ENCODE results near the gene MICAL3. TPM values are rescaled to one million over a fixed set of nuclear protein-coding genes. Genes with fewer than 3 reads are reported as not detected.
A peak's percentile ranks its signal among the peaks of the same experiment; 100 is the strongest.

Gene MICAL3
- total RNA-seq, 2 donors from 2014 or later = 33.6 to 34.0 TPM

GRCh38 chr22:17958166-17958565 lies 66.2 kb downstream of the MICAL3 start:
- 84 to 85% methylated on average over 7 of the region's 7 CpGs for WGBS, 2 donors
- Histone ChIP-seq H3K4me1 (peaks cover 26% of the 10 kb centered on the region), H3K9me3 (no peaks in the 10 kb centered on the region), H3K27ac (no peak overlapping the region), H3K27me3 (no peaks in the 10 kb centered on the region), H3K36me3 (replicated peaks in 1 of 2; ENCODE audit: insufficient read depth in 1 of 2, low read depth in 2 of 2) (no peaks in the 10 kb centered on the region), H3K4me3 (no peak overlapping the region)
- ATAC-seq (no peak), DNase-seq (no peak)
- TF ChIP-seq POLR2A (IDR thresholded peaks at IDR 0.05) = no peak
- TF ChIP-seq, protein P1, sequence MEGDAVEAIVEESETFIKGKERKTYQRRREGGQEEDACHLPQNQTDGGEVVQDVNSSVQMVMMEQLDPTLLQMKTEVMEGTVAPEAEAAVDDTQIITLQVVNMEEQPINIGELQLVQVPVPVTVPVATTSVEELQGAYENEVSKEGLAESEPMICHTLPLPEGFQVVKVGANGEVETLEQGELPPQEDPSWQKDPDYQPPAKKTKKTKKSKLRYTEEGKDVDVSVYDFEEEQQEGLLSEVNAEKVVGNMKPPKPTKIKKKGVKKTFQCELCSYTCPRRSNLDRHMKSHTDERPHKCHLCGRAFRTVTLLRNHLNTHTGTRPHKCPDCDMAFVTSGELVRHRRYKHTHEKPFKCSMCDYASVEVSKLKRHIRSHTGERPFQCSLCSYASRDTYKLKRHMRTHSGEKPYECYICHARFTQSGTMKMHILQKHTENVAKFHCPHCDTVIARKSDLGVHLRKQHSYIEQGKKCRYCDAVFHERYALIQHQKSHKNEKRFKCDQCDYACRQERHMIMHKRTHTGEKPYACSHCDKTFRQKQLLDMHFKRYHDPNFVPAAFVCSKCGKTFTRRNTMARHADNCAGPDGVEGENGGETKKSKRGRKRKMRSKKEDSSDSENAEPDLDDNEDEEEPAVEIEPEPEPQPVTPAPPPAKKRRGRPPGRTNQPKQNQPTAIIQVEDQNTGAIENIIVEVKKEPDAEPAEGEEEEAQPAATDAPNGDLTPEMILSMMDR (IDR thresholded peaks at IDR 0.05) = no peak
- intact Hi-C loops (cut with DNase I) = no loop called here

- Histone ChIP-seq H3K4me3 (no peak overlapping the region), H3K9me3 (no peaks in the 10 kb centered on the region), H3K27me3 (no peaks in the 10 kb centered on the region), H3K27ac (no peak overlapping the region), H3K36me3 (replicated peaks in 1 of 2; ENCODE audit: insufficient read depth in 1 of 2, low read depth in 2 of 2) (no peaks in the 10 kb centered on the region), H3K4me1 (peaks cover 29% of the 10 kb centered on the region)
- no peak for TF ChIP-seq POLR2A (IDR thresholded peaks at IDR 0.05)
- TF ChIP-seq, protein P1 (IDR thresholded peaks at IDR 0.05) = no peak
- no peak for DNase-seq
- 84 to 89% methylated on average over 6 of the region's 6 CpGs for WGBS, 2 donors
- intact Hi-C loops (cut with DNase I) = no loop called here
- no peak for ATAC-seq
These were observed 66.7 kb downstream of the MICAL3 start for GRCh38 chr22:17957693-17958092.

GRCh38 chr22:17957204-17957603 lies 67.2 kb downstream of the MICAL3 start:
- Histone ChIP-seq H3K4me1 (peaks cover 34% of the 10 kb centered on the region), H3K4me3 (no peak overlapping the region), H3K27ac (no peak overlapping the region), H3K36me3 (replicated peaks in 1 of 2; ENCODE audit: insufficient read depth in 1 of 2, low read depth in 2 of 2) (no peaks in the 10 kb centered on the region), H3K9me3 (no peaks in the 10 kb centered on the region), H3K27me3 (no peaks in the 10 kb centered on the region)
- intact Hi-C loops (cut with DNase I) = no loop called here
- ATAC-seq = no peak
- 85 to 99% methylated on average over 7 of the region's 7 CpGs for WGBS, 2 donors
- TF ChIP-seq POLR2A (IDR thresholded peaks at IDR 0.05) = no peak
- TF ChIP-seq, protein P1 (IDR thresholded peaks at IDR 0.05) = no peak
- no peak for DNase-seq

GRCh38 chr22:17956630-17957029 lies 67.7 kb downstream of the MICAL3 start:
- ATAC-seq = no peak
- intact Hi-C loops (cut with DNase I) = no loop called here
- H3K4me1 ChIP-seq = peaks cover 40% of the 10 kb centered on the region
- no peak for DNase-seq
- no peaks in the 10 kb centered on the region for H3K9me3 ChIP-seq
- no peak overlapping the region for H3K4me3 ChIP-seq
- H3K27me3 ChIP-seq = no peaks in the 10 kb centered on the region
- 87 to 99% methylated on average over 9 of the region's 9 CpGs for WGBS, 2 donors
- H3K27ac ChIP-seq = no peak overlapping the region
- TF ChIP-seq, protein P1 (IDR thresholded peaks at IDR 0.05) = no peak
- no peak for TF ChIP-seq POLR2A (IDR thresholded peaks at IDR 0.05)
- H3K36me3 ChIP-seq (replicated peaks in 1 of 2; ENCODE audit: insufficient read depth in 1 of 2, low read depth in 2 of 2) = no peaks in the 10 kb centered on the region

GRCh38 chr22:17955590-17956379 lies 68.6 kb downstream of the MICAL3 start:
- no peak overlapping the region for H3K4me3 ChIP-seq
- peak overlapping the region in 1 of 4 donors; percentile 47 for H3K27ac ChIP-seq
- WGBS, 2 donors = 81 to 83% methylated on average over 7 to 8 of the region's 8 CpGs
- peaks cover 49% of the 10 kb centered on the region for H3K4me1 ChIP-seq
- H3K36me3 ChIP-seq (replicated peaks in 1 of 2; ENCODE audit: insufficient read depth in 1 of 2, low read depth in 2 of 2) = no peaks in the 10 kb centered on the region
- DNase-seq (no peak), ATAC-seq (no peak)
- H3K9me3 ChIP-seq = no peaks in the 10 kb centered on the region
- TF ChIP-seq, protein P1 (IDR thresholded peaks at IDR 0.05) = no peak
- TF ChIP-seq POLR2A (IDR thresholded peaks at IDR 0.05) = no peak
- no peaks in the 10 kb centered on the region for H3K27me3 ChIP-seq
- intact Hi-C loops (cut with DNase I) = no loop called here
